ENCODE results near the gene LRRC3C. TPM values are rescaled to one million over a fixed set of nuclear protein-coding genes. Genes with fewer than 3 reads are reported as not detected.

The LRRC3C gene
- total and polyA plus RNA-seq, 2 experiments from 2014 or later: 0.57 TPM; not detected in 1

DNA sequence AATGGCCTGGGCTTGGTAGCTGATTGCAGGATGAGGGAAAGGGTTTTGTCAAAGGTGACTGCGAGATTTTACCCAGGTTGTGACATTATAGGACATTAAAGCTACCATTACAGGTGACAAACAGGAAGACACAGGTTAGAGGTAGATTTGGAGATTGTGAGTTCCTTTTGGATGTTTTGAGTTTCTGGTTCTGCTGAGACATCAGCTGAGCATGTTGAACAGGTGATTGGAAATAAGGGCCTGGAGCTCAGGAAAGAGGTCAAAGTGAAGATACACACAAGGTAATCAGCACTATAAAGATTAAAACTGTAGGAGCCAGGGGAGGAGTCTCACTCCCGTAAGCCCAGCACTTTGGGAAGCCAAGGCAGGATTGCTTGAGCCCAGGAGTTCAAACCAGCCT is 41.2 kb downstream of the LRRC3C start:
- no peak for DNase-seq (ENCODE audit: low spot score)
- TF ChIP-seq EZH2 (IDR thresholded peaks at IDR 0.05; ENCODE audit: borderline replicate concordance) (no peak), EZH2phosphoT487 (IDR thresholded peaks at IDR 0.05; ENCODE audit: low read depth, severe bottlenecking, unreplicated experiment) (no peak)
- TF ChIP-seq, protein P1, sequence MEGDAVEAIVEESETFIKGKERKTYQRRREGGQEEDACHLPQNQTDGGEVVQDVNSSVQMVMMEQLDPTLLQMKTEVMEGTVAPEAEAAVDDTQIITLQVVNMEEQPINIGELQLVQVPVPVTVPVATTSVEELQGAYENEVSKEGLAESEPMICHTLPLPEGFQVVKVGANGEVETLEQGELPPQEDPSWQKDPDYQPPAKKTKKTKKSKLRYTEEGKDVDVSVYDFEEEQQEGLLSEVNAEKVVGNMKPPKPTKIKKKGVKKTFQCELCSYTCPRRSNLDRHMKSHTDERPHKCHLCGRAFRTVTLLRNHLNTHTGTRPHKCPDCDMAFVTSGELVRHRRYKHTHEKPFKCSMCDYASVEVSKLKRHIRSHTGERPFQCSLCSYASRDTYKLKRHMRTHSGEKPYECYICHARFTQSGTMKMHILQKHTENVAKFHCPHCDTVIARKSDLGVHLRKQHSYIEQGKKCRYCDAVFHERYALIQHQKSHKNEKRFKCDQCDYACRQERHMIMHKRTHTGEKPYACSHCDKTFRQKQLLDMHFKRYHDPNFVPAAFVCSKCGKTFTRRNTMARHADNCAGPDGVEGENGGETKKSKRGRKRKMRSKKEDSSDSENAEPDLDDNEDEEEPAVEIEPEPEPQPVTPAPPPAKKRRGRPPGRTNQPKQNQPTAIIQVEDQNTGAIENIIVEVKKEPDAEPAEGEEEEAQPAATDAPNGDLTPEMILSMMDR (IDR thresholded peaks at IDR 0.05; ENCODE audit: poor library complexity): no peak
- Histone ChIP-seq H2AFZ (no peak overlapping the region), H3K9me2 (replicated peaks; ENCODE audit: insufficient read depth) (no peaks in the 10 kb centered on the region), H3K27ac (no peak overlapping the region), H3K4me3 (no peak overlapping the region), H3K4me1 (ENCODE audit: insufficient read depth) (no peaks in the 10 kb centered on the region), H3K36me3 (replicated peaks; ENCODE audit: insufficient read depth, low read depth) (no peaks in the 10 kb centered on the region), H3K9me3 (ENCODE audit: low read depth) (no peaks in the 10 kb centered on the region), H4K20me1 (ENCODE audit: insufficient read depth, poor library complexity, severe bottlenecking) (no peaks in the 10 kb centered on the region), H3K4me2 (no peak overlapping the region), H3K27me3 (no peaks in the 10 kb centered on the region), H3K79me2 (no peaks in the 10 kb centered on the region)
- 59% methylated on average over 2 of the region's 2 CpGs for WGBS (ENCODE audit: low lambda C conversion rate, missing lambda C conversion rate)

DNA sequence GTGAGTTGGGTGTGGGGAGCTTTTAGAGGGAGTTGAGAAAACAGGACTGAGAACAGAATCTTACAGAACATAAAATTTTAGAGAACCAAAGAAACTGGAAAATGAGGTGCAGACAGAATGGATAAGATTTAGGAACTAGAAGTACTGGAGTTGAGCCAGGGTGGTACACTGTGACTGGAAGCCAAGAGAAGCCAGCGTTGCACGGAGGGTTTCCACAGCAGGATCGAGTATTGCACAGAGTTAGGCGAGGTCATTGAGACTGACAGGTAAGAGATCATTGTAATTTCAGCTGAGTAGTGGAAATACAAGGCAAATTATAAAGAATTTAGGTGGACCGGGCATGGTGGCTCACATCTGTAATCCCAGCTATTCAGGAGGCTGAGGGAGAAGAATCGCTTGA is 41.8 kb downstream of the LRRC3C start:
- Histone ChIP-seq H3K36me3 (replicated peaks; ENCODE audit: insufficient read depth, low read depth) (no peaks in the 10 kb centered on the region), H3K4me1 (ENCODE audit: insufficient read depth) (no peaks in the 10 kb centered on the region), H3K4me2 (no peak overlapping the region), H2AFZ (no peak overlapping the region), H3K9me3 (ENCODE audit: low read depth) (no peaks in the 10 kb centered on the region), H3K9me2 (replicated peaks; ENCODE audit: insufficient read depth) (no peaks in the 10 kb centered on the region), H3K79me2 (no peaks in the 10 kb centered on the region), H3K4me3 (no peak overlapping the region), H3K27ac (no peak overlapping the region), H4K20me1 (ENCODE audit: insufficient read depth, poor library complexity, severe bottlenecking) (no peaks in the 10 kb centered on the region), H3K27me3 (no peaks in the 10 kb centered on the region)
- 86% methylated on average over 6 of the region's 6 CpGs for WGBS (ENCODE audit: low lambda C conversion rate, missing lambda C conversion rate)
- no peak for DNase-seq (ENCODE audit: low spot score)
- TF ChIP-seq, protein P1 (IDR thresholded peaks at IDR 0.05; ENCODE audit: poor library complexity): no peak
- TF ChIP-seq EZH2 (IDR thresholded peaks at IDR 0.05; ENCODE audit: borderline replicate concordance) (no peak), EZH2phosphoT487 (IDR thresholded peaks at IDR 0.05; ENCODE audit: low read depth, severe bottlenecking, unreplicated experiment) (no peak)

DNA sequence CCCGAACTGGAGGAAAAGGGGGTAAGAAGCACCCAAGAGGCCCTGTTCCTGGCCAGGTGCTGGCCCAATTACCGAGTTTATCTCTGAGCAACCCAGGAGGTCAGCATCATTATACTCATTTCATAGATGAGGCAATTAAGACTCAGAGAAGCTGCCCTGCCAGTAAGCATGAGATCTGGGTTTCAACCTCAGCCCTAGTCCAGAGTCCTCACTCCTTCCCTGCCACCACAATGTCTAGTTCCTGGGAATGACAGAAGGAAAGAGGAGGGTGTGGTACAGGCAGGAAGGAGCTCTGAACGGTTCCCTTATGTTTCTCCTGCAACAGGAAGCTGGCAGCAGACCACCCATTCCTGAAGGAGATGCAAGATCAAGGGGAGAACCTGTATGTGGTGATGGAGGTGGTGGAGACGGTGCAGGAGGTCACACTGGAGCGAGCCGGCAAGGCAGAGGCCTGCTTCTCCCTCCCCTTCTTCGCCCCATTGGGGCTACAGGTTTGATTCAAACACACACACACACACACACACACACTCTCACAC is 42.7 kb downstream of the LRRC3C start:
- no peak overlapping the region for H3K27ac ChIP-seq
- H3K4me2 ChIP-seq: no peak overlapping the region
- no peak for DNase-seq (ENCODE audit: low spot score)

More for the DNA sequence above, 42.7 kb downstream of the LRRC3C start:
- Histone ChIP-seq H3K4me3 (no peak overlapping the region), H3K79me2 (no peaks in the 10 kb centered on the region), H4K20me1 (ENCODE audit: insufficient read depth, poor library complexity, severe bottlenecking) (no peaks in the 10 kb centered on the region), H3K9me3 (ENCODE audit: low read depth) (no peaks in the 10 kb centered on the region), H3K36me3 (replicated peaks; ENCODE audit: insufficient read depth, low read depth) (no peaks in the 10 kb centered on the region), H3K9me2 (replicated peaks; ENCODE audit: insufficient read depth) (no peaks in the 10 kb centered on the region), H3K4me1 (ENCODE audit: insufficient read depth) (no peaks in the 10 kb centered on the region), H3K27me3 (no peaks in the 10 kb centered on the region), H2AFZ (no peak overlapping the region)
- TF ChIP-seq, protein P1 (IDR thresholded peaks at IDR 0.05; ENCODE audit: poor library complexity): no peak
- no peak for TF ChIP-seq EZH2phosphoT487 (IDR thresholded peaks at IDR 0.05; ENCODE audit: low read depth, severe bottlenecking, unreplicated experiment)
- no peak for TF ChIP-seq EZH2 (IDR thresholded peaks at IDR 0.05; ENCODE audit: borderline replicate concordance)
- WGBS (ENCODE audit: low lambda C conversion rate, missing lambda C conversion rate): 86% methylated on average over 7 of the region's 7 CpGs

Data from hepatocyte (in vitro differentiated cells).